CD4-positive, alpha-beta memory T cell (primary cell): ENCODE data around the gene DNTTIP2. TPM values are rescaled to one million over a fixed set of nuclear protein-coding genes. Genes with fewer than 3 reads are reported as not detected.
A peak's percentile ranks its signal among the peaks of the same experiment; 100 is the strongest.

Experiments
- CTCF ChIA-PET: fragments of 350-600 bp; sonication (Branson Sonifier 250); formaldehyde crosslinking; loops from one replicate; lab custom pipeline; 2021; ENCODE audit warnings: inconsistent platforms; ENCODE audit not compliant: partially characterized antibody; lab: Charles Lee
- POLR2A ChIA-PET: fragments of 350-600 bp; sonication (Branson Sonifier 250); formaldehyde crosslinking; loops from one replicate; lab custom pipeline; 2021; ENCODE audit not compliant: partially characterized antibody; lab: Charles Lee
- DNase-seq, 5 donors: peaks; one replicate each; pipeline versions ENCODE4 v3.0.0 to v3.0.0-alpha.2; 2020 to 2022; ENCODE audit warnings: mixed read lengths in 1 of 5
- H3K27ac ChIP-seq: one replicate; pipeline ENCODE4 v1.7.0; 2013; ENCODE audit warnings: low read depth, low read length
- H3K27me3 ChIP-seq: 2 replicates; pipeline ENCODE4 v1.7.0; 2013; ENCODE audit warnings: mild to moderate bottlenecking, low read length, moderate library complexity; ENCODE audit not compliant: insufficient read depth
- H3K36me3 ChIP-seq: 2 replicates; pipeline ENCODE4 v1.7.0; 2013; ENCODE audit warnings: mild to moderate bottlenecking, low read length, moderate library complexity; ENCODE audit not compliant: insufficient read depth
- H3K4me1 ChIP-seq: 2 replicates; pipeline ENCODE4 v1.7.0; 2013; ENCODE audit warnings: mild to moderate bottlenecking, low read length, moderate library complexity; ENCODE audit not compliant: insufficient read depth
- H3K4me3 ChIP-seq, 2 donors: one replicate each; pipeline ENCODE4 v1.7.0; 2013; ENCODE audit warnings: low read length in 2 of 2, mild to moderate bottlenecking in 1 of 2
- H3K9me3 ChIP-seq, 2 donors: one replicate each; pipeline ENCODE4 v1.7.0; 2013; ENCODE audit warnings: low read length in 2 of 2, control low read depth in 1 of 2; ENCODE audit not compliant: control insufficient read depth in 1 of 2
- H3K27ac Mint-ChIP-seq, 7 donors: one replicate each; pipeline ENCODE4 v1.8.0; 2020 to 2021; ENCODE audit warnings: mixed read lengths in 7 of 7, mild to moderate bottlenecking in 6 of 7, inconsistent platforms in 3 of 7, moderate library complexity in 3 of 7
- H3K27me3 Mint-ChIP-seq, 2 donors: one replicate each; pipeline ENCODE4 v1.8.0; 2020 to 2021; ENCODE audit warnings: mixed read lengths in 2 of 2
- H3K36me3 Mint-ChIP-seq, 2 donors: one replicate each; pipeline ENCODE4 v1.8.0; 2020 to 2021; ENCODE audit warnings: mixed read lengths in 2 of 2, inconsistent platforms in 1 of 2, mild to moderate bottlenecking in 1 of 2
- H3K4me1 Mint-ChIP-seq, 4 donors: one replicate each; pipeline ENCODE4 v1.8.0; 2020 to 2021; ENCODE audit warnings: mixed read lengths in 4 of 4, mild to moderate bottlenecking in 1 of 4
- H3K4me3 Mint-ChIP-seq, 8 donors: one replicate each; pipeline ENCODE4 v1.8.0; 2020 to 2021; ENCODE audit warnings: mixed read lengths in 8 of 8, mild to moderate bottlenecking in 7 of 8, moderate library complexity in 6 of 8, inconsistent platforms in 3 of 8
- H3K9me3 Mint-ChIP-seq, 8 donors: one replicate each; pipeline ENCODE4 v1.8.0; 2020 to 2021; ENCODE audit warnings: mixed read lengths in 8 of 8, mild to moderate bottlenecking in 5 of 8, inconsistent platforms in 3 of 8, moderate library complexity in 1 of 8
- intact Hi-C: fragments of 100-400 bp; cut with micrococcal nuclease; formaldehyde crosslinking; loops from one replicate; pipeline ENCODE4 v1.15.1; 2023
- polyA plus RNA-seq, 2 donors: library from polyadenylated mRNA; unstranded; fragments of 300-500 nt; fragmentation: Illumina TruSeq; gene quantifications; one replicate each; pipeline ENCODE4 v1.2.3, GENCODE V29; 2021
- total RNA-seq, 2 experiments: library from RNA; stranded (reverse); gene quantifications; one replicate each; pipeline ENCODE4 v1.2.3, GENCODE V29; 2021

Gene DNTTIP2
- total and polyA plus RNA-seq, 4 experiments from 2014 or later: 52.5 to 86.5 (median 73.4) TPM

DNA sequence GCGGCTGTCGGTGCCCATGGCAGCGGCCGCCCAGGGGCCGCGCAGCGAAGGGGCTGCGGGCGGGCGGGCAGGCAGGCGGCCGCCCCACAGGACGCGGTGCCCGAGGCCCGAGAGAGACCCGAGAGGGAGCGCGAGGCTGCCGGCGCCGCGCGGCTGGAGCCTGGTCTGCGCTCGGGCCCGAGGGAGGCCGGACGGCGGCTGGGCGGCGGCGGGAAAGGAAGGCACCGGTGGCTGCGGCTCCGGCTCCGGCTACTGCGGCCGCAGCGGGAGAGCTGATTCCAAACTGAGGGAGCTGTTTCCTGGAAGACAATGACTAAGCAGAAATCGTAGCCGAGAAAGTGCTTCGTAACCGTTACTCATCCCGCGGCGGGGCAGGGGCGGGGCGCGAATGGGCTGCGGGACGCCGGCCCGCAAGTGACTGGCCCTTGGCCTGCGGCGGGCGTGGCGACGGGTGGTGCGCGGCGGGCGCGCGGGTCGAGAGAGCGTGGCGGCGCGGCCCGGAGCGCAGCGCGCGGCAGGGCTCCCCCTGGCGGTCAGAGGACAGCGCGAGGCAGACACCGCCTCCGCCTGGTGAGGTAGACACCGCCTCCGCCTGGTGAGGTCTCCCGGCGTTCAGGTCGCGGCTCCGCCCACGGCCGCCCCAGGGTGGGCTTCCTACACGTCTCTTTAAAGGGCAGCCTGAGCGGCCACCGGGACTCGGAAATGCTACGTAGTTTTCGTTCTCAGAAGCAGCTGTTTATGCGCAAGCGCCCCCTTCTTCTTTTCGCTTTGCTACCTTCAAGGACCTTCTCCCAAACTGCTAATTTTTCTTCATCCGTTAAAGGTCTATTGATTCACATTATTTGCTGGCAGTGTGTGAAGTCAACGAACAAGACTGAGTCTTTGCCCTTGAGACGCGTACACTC, 30.4 kb upstream of the DNTTIP2 start, which contains the start of gene GCLM:
GCLM (minus strand) TSS at position 285 of the 905 bp plus-strand sequence; CDS start at position 18, 267 bp downstream.
- Histone ChIP-seq H3K27me3 (no peaks in the 10 kb centered on the region), H3K36me3 (no peaks in the 10 kb centered on the region), H3K27ac (peak within 1 kb of the TSS; percentile 61), H3K4me3 (peak within 1 kb of the TSS; percentile 53 to 67), H3K4me1 (peaks cover 37% of the 10 kb centered on the region), H3K9me3 (no peaks in the 10 kb centered on the region)
- peak within 1 kb of the TSS; percentile 83 to 98 (median 94) for H3K27ac Mint-ChIP-seq
- ChIA-PET CTCF (interaction anchor here (0.6 to 2.6 kb wide), 21 partner anchors 9 to 1038 kb away, joined by 3 to 31 read pairs (median 4); partner anchors contain the start of gene DNTTIP2), POLR2A (interaction anchor here (0.5 to 3.9 kb wide), 12 partner anchors 25 to 1325 kb away, joined by 3 to 78 read pairs (median 4); partner anchors contain the start of genes ABCD3, DNTTIP2, DR1 and MTF2)
- intact Hi-C loops: loop anchor here (1.0 to 10.0 kb wide), 10 partner anchors 30 to 1163 kb away; partner anchors contain the start of genes ABCD3, ALG14, CCDC18 and DNTTIP2
- DNase-seq: peak; percentile 86 to 90 (median 88)
- H3K27me3 Mint-ChIP-seq: peaks cover 0 to 2% of the 10 kb centered on the region in 2 donors
- peaks cover 0 to 4% of the 10 kb centered on the region in 2 donors for H3K36me3 Mint-ChIP-seq
- peak within 1 kb of the TSS; percentile 85 to 99 (median 92) for H3K4me3 Mint-ChIP-seq
- H3K4me1 Mint-ChIP-seq: peaks cover 30 to 40% (median 33%) of the 10 kb centered on the region in 4 donors
- no peaks in the 10 kb centered on the region for H3K9me3 Mint-ChIP-seq

GRCh38 chr1:93908394-93909145, 29.6 kb upstream of the DNTTIP2 start:
- peak; percentile 59 to 67 (median 66) for DNase-seq
- H3K36me3 Mint-ChIP-seq: peaks cover 0 to 4% of the 10 kb centered on the region in 2 donors
- H3K27me3 Mint-ChIP-seq: peaks cover 0 to 2% of the 10 kb centered on the region in 2 donors
- no peaks in the 10 kb centered on the region for H3K9me3 Mint-ChIP-seq
- Histone ChIP-seq H3K4me3 (peak overlapping the region; percentile 53 to 67), H3K9me3 (no peaks in the 10 kb centered on the region), H3K27me3 (no peaks in the 10 kb centered on the region), H3K4me1 (peaks cover 45% of the 10 kb centered on the region), H3K36me3 (no peaks in the 10 kb centered on the region), H3K27ac (peak overlapping the region; percentile 61)
- POLR2A ChIA-PET: interaction anchor here (0.9 to 3.9 kb wide), 10 partner anchors 24 to 829 kb away, joined by 3 to 78 read pairs (median 4); partner anchors contain the start of genes ABCD3, DNTTIP2, DR1 and MTF2
- CTCF ChIA-PET: interaction anchor here (0.6 to 2.6 kb wide), 11 partner anchors 11 to 279 kb away, joined by 3 to 31 read pairs (median 5); partner anchors contain the start of gene DNTTIP2
- intact Hi-C loops: loop anchor here (1.0 to 10.0 kb wide), 10 partner anchors 29 to 1164 kb away; partner anchors contain the start of genes ABCD3, ALG14, CCDC18 and DNTTIP2
- peak overlapping the region; percentile 85 to 99 (median 92) for H3K4me3 Mint-ChIP-seq
- peaks cover 38 to 48% (median 41%) of the 10 kb centered on the region in 4 donors for H3K4me1 Mint-ChIP-seq
- peak overlapping the region; percentile 83 to 98 (median 91) for H3K27ac Mint-ChIP-seq

DNA sequence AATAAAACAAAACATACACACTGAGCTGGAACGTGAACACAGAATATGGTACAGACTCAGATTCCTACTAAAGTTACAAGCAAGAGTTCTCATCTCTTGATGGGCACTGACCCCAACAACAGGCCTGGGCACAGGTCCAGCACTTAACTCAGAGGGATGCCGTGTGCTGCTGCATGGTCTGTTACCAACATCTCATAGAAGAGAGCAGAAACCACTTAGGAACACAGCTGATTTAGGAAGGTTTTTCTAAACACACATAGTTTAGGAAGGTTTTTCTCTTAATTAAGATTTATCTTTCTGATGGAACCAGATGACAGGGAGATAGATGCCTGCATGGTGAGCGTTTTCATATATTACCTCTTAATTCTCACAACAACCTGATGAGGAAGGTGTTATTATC, 28.7 kb upstream of the DNTTIP2 start:
- H3K9me3 ChIP-seq: no peaks in the 10 kb centered on the region
- peak overlapping the region in 5 of 7 donors; percentile 57 to 83 (median 66) for H3K27ac Mint-ChIP-seq

GRCh38 chr1:93906480-93906879, 27.5 kb upstream of the DNTTIP2 start:
- Mint-ChIP-seq H3K4me1 (peaks cover 38 to 49% (median 42%) of the 10 kb centered on the region in 4 donors), H3K4me3 (peak overlapping the region in 2 of 8 donors; percentile 1 to 44), H3K27me3 (no peaks in the 10 kb centered on the region), H3K36me3 (peaks cover 3 to 4% of the 10 kb centered on the region in 2 donors), H3K9me3 (no peaks in the 10 kb centered on the region), H3K27ac (peak overlapping the region in 5 of 7 donors; percentile 34 to 89 (median 44))
- no peak overlapping the region for H3K4me3 ChIP-seq
- H3K9me3 ChIP-seq: no peaks in the 10 kb centered on the region
- ChIA-PET CTCF (no interaction called here), POLR2A (no interaction called here)
- H3K4me1 ChIP-seq: peaks cover 45% of the 10 kb centered on the region
- no peak for DNase-seq
- intact Hi-C loops: loop anchor here (10.0 kb wide), 1 partner anchor 722 kb away; the partner anchor contains the start of genes CCDC18 and TMED5
- H3K36me3 ChIP-seq: no peaks in the 10 kb centered on the region
- H3K27me3 ChIP-seq: no peaks in the 10 kb centered on the region
- no peak overlapping the region for H3K27ac ChIP-seq

More for the DNA sequence above, 28.7 kb upstream of the DNTTIP2 start:
- no peak for DNase-seq
- ChIA-PET CTCF (interaction anchor here (1.4 to 1.8 kb wide), 3 partner anchors 21 to 278 kb away, joined by 4 to 7 read pairs (median 5); no protein-coding TSS in a partner anchor), POLR2A (interaction anchor here (3.9 kb wide), 2 partner anchors 28 to 61 kb away, joined by 61 to 78 read pairs; partner anchors contain the start of gene DNTTIP2)
- intact Hi-C loops: loop anchor here (2.0 to 10.0 kb wide), 5 partner anchors 511 to 1165 kb away; partner anchors contain the start of genes ABCD3, ALG14, CCDC18 and DR1
- Histone ChIP-seq H3K36me3 (no peaks in the 10 kb centered on the region), H3K4me1 (peaks cover 45% of the 10 kb centered on the region), H3K27ac (no peak overlapping the region), H3K4me3 (no peak overlapping the region), H3K27me3 (no peaks in the 10 kb centered on the region)
- peaks cover 0 to 4% of the 10 kb centered on the region in 2 donors for H3K36me3 Mint-ChIP-seq
- no peaks in the 10 kb centered on the region for H3K27me3 Mint-ChIP-seq
- peaks cover 36 to 49% (median 41%) of the 10 kb centered on the region in 4 donors for H3K4me1 Mint-ChIP-seq
- H3K9me3 Mint-ChIP-seq: no peaks in the 10 kb centered on the region
- H3K4me3 Mint-ChIP-seq: peak overlapping the region; percentile 63 to 91 (median 73)

GRCh38 chr1:93905734-93906133, 26.7 kb upstream of the DNTTIP2 start:
- H3K27me3 ChIP-seq: no peaks in the 10 kb centered on the region
- H3K36me3 Mint-ChIP-seq: peaks cover 9% of the 10 kb centered on the region in 2 donors
- H3K4me1 ChIP-seq: peaks cover 45% of the 10 kb centered on the region
- POLR2A ChIA-PET: no interaction called here
- no peak overlapping the region for H3K27ac ChIP-seq
- H3K4me3 ChIP-seq: no peak overlapping the region
- H3K36me3 ChIP-seq: peaks cover under 1% of the 10 kb centered on the region
- peak overlapping the region in 1 of 8 donors; percentile 53 for H3K4me3 Mint-ChIP-seq
- H3K27ac Mint-ChIP-seq: peak overlapping the region in 4 of 7 donors; percentile 11 to 54 (median 46)
- peaks cover 38 to 49% (median 42%) of the 10 kb centered on the region in 4 donors for H3K4me1 Mint-ChIP-seq
- intact Hi-C loops: loop anchor here (10.0 kb wide), 1 partner anchor 721 kb away; the partner anchor contains the start of genes CCDC18 and TMED5
- no peak for DNase-seq
- CTCF ChIA-PET: no interaction called here
- no peaks in the 10 kb centered on the region for H3K9me3 Mint-ChIP-seq
- H3K9me3 ChIP-seq: no peaks in the 10 kb centered on the region
- H3K27me3 Mint-ChIP-seq: no peaks in the 10 kb centered on the region

DNA sequence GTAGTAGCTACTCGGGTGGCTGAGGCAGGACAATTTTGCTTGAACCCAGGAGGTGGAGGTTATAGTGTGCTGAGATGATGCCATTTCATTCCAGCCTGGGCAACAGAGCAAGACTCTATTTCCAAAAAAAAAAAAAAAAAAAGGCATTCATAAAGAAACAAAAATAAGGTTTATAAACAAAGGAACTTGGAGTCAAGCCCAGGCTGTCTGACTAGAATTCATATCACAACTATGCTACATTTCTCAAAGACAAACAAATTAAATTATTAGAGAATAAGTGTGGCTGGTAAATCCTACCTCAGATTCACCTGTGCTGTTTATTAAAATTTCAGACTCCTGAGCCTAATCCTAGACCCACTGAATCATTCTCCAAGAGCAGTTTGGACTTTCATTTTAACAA, 26.0 kb upstream of the DNTTIP2 start:
- Mint-ChIP-seq H3K4me3 (peak overlapping the region in 6 of 8 donors; percentile 46 to 78 (median 67)), H3K27ac (peak overlapping the region; percentile 56 to 90 (median 75)), H3K9me3 (no peaks in the 10 kb centered on the region), H3K4me1 (peaks cover 35 to 47% (median 40%) of the 10 kb centered on the region in 4 donors), H3K27me3 (no peaks in the 10 kb centered on the region), H3K36me3 (peaks cover 11 to 12% of the 10 kb centered on the region in 2 donors)
- intact Hi-C loops: loop anchor here (10.0 kb wide), 1 partner anchor 720 kb away; the partner anchor contains the start of genes CCDC18 and TMED5
- DNase-seq: no peak
- H3K9me3 ChIP-seq: no peaks in the 10 kb centered on the region
- H3K27ac ChIP-seq: no peak overlapping the region
- POLR2A ChIA-PET: interaction anchor here (1.2 to 1.5 kb wide), 3 partner anchors 26 to 59 kb away, joined by 3 to 11 read pairs (median 8); partner anchors contain the start of gene DNTTIP2
- no peaks in the 10 kb centered on the region for H3K27me3 ChIP-seq
- H3K4me1 ChIP-seq: peaks cover 44% of the 10 kb centered on the region
- H3K4me3 ChIP-seq: no peak overlapping the region
- H3K36me3 ChIP-seq: peaks cover 8% of the 10 kb centered on the region
- CTCF ChIA-PET: interaction anchor here (0.9 to 1.0 kb wide), 2 partner anchors 59 to 61 kb away, joined by 3 to 4 read pairs; no protein-coding TSS in a partner anchor
